Measurements from ENCODE around the gene HSPG2. TPM values are rescaled to one million over a fixed set of nuclear protein-coding genes. Genes with fewer than 3 reads are reported as not detected.

HSPG2 gene
- total and polyA plus RNA-seq, 2 of the 13 experiments (the other 11 are each of a cell fraction or from before 2014, with no cell fraction given): 9.1 to 13.1 TPM

DNA sequence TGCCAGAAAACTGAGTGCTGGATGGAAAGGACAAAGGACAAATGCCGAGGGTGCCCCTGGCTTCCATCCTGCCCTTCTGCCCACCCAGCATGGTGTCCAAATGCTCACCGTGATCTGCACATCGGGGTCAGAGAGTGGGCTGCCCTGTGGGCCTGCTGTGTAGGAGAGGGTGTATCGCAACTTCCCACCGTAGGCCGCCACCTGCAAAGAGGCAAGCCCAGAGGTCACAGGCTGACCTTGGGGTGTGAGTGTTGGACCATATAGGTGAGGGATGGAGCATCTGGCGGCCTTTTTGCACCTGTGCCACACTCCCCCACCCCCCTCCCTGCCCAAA, 71.5 kb downstream of the HSPG2 start:
- ChIA-PET CTCF (ENCODE audit: low intra/inter-chr PET ratio, low total read pairs) (no interaction called here), POLR2A (no interaction called here)
- Histone ChIP-seq H3K27ac (ENCODE audit: extremely low read length, insufficient read depth, low read length) (no peak overlapping the region), H3K36me3 (replicated peaks in 1 of 2; ENCODE audit: control insufficient read depth in 1 of 2, insufficient read depth in 2 of 2, low read length in 2 of 2) (peaks cover 11 to 31% of the 10 kb centered on the region in 2 experiments; a peak in 3 of 5 replicates), H3K4me2 (ENCODE audit: low read depth, low read length) (no peak overlapping the region), H3K27me3 (ENCODE audit: control insufficient read depth in 1 of 2, insufficient read depth in 2 of 2, low read length in 2 of 2) (no peaks in the 10 kb centered on the region), H2AFZ (ENCODE audit: low read length) (no peak overlapping the region), H3K4me3 (replicated peaks in 1 of 3; ENCODE audit: insufficient read depth in 1 of 3, low read depth in 2 of 3, low read length in 3 of 3) (no peak overlapping the region), H4K20me1 (ENCODE audit: insufficient read depth, low read length) (no peaks in the 10 kb centered on the region; the same call in 1 of the 2 replicates), H3K4me1 (ENCODE audit: insufficient read depth, low read length) (peaks cover 45% of the 10 kb centered on the region), H3K9ac (ENCODE audit: insufficient read depth, low read depth, low read length) (no peak overlapping the region), H3K9me3 (ENCODE audit: low read length) (no peaks in the 10 kb centered on the region), H3K79me2 (ENCODE audit: insufficient read depth, low read length) (no peaks in the 10 kb centered on the region)
- DNase-seq (ENCODE audit: low spot score): no peak
- intact Hi-C loops (cut with micrococcal nuclease; ENCODE audit: unreplicated experiment) (no loop called here), in situ Hi-C loops (cut with HindIII; ENCODE audit: extremely low pct_ligation_motif_present, low pct_unique_long_range_greater_than_20kb) (no loop called here)
- no peak for FAIRE-seq
- TF ChIP-seq HDAC6 (IDR thresholded peaks at IDR 0.05; ENCODE audit: low read depth, low read length) (no peak), MNT (IDR thresholded peaks at IDR 0.05) (no peak), ADNP (CRISPR knock-in tag; IDR thresholded peaks at IDR 0.05) (no peak), FOXA3 (CRISPR knock-in tag; IDR thresholded peaks at IDR 0.05) (no peak), AHR (CRISPR knock-in tag; IDR thresholded peaks at IDR 0.05) (no peak), ZFP1 (CRISPR knock-in tag; IDR thresholded peaks at IDR 0.05) (no peak), RFX3 (CRISPR knock-in tag; IDR thresholded peaks at IDR 0.05) (no peak), SKI (IDR thresholded peaks at IDR 0.05; ENCODE audit: partially characterized antibody) (no peak), ZNF256 (CRISPR knock-in tag; conservative IDR thresholded peaks at IDR 0.05) (no peak), NFKB2 (CRISPR knock-in tag; IDR thresholded peaks at IDR 0.05; ENCODE audit: borderline replicate concordance) (no peak)
- 93% methylated on average over 7 of the region's 7 CpGs for WGBS (ENCODE audit: low lambda C conversion rate)
- BruUV-seq (replicated peaks): no TSS peak
- no peak for ATAC-seq

DNA sequence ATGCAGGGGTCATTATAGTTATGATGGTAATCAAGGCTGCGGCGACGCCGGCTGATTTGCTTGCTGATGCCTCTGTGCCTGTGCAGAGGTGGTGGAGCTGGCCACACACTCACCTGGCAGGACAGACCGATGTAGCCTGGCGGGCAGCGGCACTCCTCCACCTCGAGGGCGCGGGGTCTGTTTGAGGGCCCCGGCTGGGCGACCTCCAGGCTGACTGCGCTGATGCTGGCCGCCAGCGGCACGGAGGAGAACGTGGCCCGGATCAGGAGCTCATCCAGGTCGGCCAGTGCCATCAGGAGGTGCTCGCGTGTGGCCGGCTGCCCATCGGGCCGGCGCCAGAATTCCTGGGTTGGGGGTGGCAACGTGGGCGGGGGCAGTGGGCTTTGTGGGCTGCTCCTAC, 72.4 kb downstream of the HSPG2 start:
- H3K4me3 ChIP-seq (replicated peaks in 1 of 3; ENCODE audit: insufficient read depth in 1 of 3, low read depth in 2 of 3, low read length in 3 of 3): no peak overlapping the region
- H3K27me3 ChIP-seq (ENCODE audit: control insufficient read depth in 1 of 2, insufficient read depth in 2 of 2, low read length in 2 of 2): no peaks in the 10 kb centered on the region
- in situ Hi-C loops (cut with HindIII; ENCODE audit: extremely low pct_ligation_motif_present, low pct_unique_long_range_greater_than_20kb) (no loop called here), intact Hi-C loops (cut with micrococcal nuclease; ENCODE audit: unreplicated experiment) (no loop called here)
- H3K9ac ChIP-seq (ENCODE audit: insufficient read depth, low read depth, low read length): no peak overlapping the region
- POLR2A ChIA-PET: no interaction called here
- H3K9me3 ChIP-seq (ENCODE audit: low read length): no peaks in the 10 kb centered on the region
- ATAC-seq: no peak
- WGBS (ENCODE audit: low lambda C conversion rate): 97% methylated on average over 10 of the region's 27 CpGs
- DNase-seq (ENCODE audit: low spot score): no peak
- no peaks in the 10 kb centered on the region; the same call in 1 of the 2 replicates for H4K20me1 ChIP-seq (ENCODE audit: insufficient read depth, low read length)
- H2AFZ ChIP-seq (ENCODE audit: low read length): no peak overlapping the region
- no peak for FAIRE-seq
- CTCF ChIA-PET (ENCODE audit: low intra/inter-chr PET ratio, low total read pairs): no interaction called here
- no peak overlapping the region for H3K27ac ChIP-seq (ENCODE audit: extremely low read length, insufficient read depth, low read length)
- no peaks in the 10 kb centered on the region for H3K79me2 ChIP-seq (ENCODE audit: insufficient read depth, low read length)
- H3K4me2 ChIP-seq (ENCODE audit: low read depth, low read length): no peak overlapping the region
- BruUV-seq (replicated peaks): no TSS peak
- peaks cover 40% of the 10 kb centered on the region for H3K4me1 ChIP-seq (ENCODE audit: insufficient read depth, low read length)
- H3K36me3 ChIP-seq (replicated peaks in 1 of 2; ENCODE audit: control insufficient read depth in 1 of 2, insufficient read depth in 2 of 2, low read length in 2 of 2): peaks cover 11 to 35% of the 10 kb centered on the region in 2 experiments; a peak in 3 of 5 replicates
- no peak for TF ChIP-seq SP2 (CRISPR knock-in tag; IDR thresholded peaks at IDR 0.05)
- TF ChIP-seq CCDC6 (CRISPR knock-in tag; IDR thresholded peaks at IDR 0.05): no peak
- no peak for TF ChIP-seq NR3C1 (CRISPR knock-in tag; IDR thresholded peaks at IDR 0.05)
- TF ChIP-seq CBX5 (CRISPR knock-in tag; IDR thresholded peaks at IDR 0.05; ENCODE audit: borderline replicate concordance): no peak
- TF ChIP-seq, protein P1, sequence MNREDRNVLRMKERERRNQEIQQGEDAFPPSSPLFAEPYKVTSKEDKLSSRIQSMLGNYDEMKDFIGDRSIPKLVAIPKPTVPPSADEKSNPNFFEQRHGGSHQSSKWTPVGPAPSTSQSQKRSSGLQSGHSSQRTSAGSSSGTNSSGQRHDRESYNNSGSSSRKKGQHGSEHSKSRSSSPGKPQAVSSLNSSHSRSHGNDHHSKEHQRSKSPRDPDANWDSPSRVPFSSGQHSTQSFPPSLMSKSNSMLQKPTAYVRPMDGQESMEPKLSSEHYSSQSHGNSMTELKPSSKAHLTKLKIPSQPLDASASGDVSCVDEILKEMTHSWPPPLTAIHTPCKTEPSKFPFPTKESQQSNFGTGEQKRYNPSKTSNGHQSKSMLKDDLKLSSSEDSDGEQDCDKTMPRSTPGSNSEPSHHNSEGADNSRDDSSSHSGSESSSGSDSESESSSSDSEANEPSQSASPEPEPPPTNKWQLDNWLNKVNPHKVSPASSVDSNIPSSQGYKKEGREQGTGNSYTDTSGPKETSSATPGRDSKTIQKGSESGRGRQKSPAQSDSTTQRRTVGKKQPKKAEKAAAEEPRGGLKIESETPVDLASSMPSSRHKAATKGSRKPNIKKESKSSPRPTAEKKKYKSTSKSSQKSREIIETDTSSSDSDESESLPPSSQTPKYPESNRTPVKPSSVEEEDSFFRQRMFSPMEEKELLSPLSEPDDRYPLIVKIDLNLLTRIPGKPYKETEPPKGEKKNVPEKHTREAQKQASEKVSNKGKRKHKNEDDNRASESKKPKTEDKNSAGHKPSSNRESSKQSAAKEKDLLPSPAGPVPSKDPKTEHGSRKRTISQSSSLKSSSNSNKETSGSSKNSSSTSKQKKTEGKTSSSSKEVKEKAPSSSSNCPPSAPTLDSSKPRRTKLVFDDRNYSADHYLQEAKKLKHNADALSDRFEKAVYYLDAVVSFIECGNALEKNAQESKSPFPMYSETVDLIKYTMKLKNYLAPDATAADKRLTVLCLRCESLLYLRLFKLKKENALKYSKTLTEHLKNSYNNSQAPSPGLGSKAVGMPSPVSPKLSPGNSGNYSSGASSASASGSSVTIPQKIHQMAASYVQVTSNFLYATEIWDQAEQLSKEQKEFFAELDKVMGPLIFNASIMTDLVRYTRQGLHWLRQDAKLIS (CRISPR knock-in tag; IDR thresholded peaks at IDR 0.05): no peak
- no peak for TF ChIP-seq PLRG1 (conservative IDR thresholded peaks at IDR 0.05)
- no peak for TF ChIP-seq DMAP1 (CRISPR knock-in tag; IDR thresholded peaks at IDR 0.05)
